Measurements from ENCODE around the gene KCTD2.

The KCTD2 gene

GRCh38 chr17:75102385-75102821 is 55.4 kb downstream of the KCTD2 start:
- no peak for TF ChIP-seq CTCF (IDR thresholded peaks at IDR 0.05; ENCODE audit: low read depth, low read length)
- DNase-seq: no peak
- Histone ChIP-seq H3K4me1 (no peaks in the 10 kb centered on the region), H3K36me3 (no peaks in the 10 kb centered on the region), H3K9me3 (no peaks in the 10 kb centered on the region), H3K27me3 (no peaks in the 10 kb centered on the region), H3K4me3 (ENCODE audit: low read depth, low read length) (no peak overlapping the region)

DNA sequence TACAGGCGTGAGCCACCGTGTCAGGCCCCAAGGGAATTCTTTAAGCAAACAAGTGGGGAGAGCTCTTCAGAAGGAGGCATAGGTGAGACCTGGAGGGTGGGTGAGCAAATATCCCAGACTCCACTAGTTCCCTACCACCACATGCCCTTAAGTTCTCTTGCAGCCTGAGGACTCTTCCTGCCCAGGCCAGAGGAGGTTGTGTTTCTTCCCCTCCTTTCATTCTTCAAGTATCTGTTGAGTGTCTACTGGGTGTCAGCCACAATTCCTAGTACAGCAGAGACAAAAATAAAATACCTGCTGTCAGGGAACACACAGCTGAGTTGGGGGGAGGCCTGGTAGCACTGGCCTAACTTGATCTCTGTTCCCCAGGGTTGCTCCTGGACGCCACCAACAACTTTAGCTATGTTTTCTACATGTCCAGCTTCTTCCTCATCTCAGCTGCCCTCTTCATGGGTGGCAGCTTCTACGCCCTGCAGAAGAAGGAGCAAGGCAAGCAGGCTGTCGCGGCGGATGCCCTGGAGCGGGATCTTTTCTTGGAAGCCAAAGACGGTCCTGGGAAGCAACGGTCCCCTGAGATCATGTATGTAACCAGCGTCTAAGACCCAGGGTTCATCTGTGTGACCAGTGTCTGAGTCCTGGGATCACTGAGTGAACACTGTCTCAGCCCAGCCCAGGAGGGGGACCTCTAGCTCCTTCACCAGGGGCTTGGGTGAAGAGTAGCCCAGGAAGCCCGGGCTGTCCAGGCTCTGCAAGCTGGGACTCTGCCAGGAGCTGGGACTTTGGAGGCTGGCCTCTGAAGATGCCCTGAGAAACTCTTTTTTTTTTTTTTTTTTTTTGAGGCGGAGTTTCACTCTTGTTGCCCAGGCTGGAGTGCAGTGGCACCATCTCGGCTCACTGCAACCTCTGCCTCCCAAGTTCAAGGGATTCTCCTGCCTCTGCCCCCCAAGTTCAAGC is 56.9 kb downstream of the KCTD2 start:
- Histone ChIP-seq H3K4me1 (no peaks in the 10 kb centered on the region), H3K27me3 (no peaks in the 10 kb centered on the region), H3K36me3 (no peaks in the 10 kb centered on the region), H3K4me3 (ENCODE audit: low read depth, low read length) (no peak overlapping the region), H3K9me3 (no peaks in the 10 kb centered on the region)
- no peak for DNase-seq
- no peak for TF ChIP-seq CTCF (IDR thresholded peaks at IDR 0.05; ENCODE audit: low read depth, low read length)

DNA sequence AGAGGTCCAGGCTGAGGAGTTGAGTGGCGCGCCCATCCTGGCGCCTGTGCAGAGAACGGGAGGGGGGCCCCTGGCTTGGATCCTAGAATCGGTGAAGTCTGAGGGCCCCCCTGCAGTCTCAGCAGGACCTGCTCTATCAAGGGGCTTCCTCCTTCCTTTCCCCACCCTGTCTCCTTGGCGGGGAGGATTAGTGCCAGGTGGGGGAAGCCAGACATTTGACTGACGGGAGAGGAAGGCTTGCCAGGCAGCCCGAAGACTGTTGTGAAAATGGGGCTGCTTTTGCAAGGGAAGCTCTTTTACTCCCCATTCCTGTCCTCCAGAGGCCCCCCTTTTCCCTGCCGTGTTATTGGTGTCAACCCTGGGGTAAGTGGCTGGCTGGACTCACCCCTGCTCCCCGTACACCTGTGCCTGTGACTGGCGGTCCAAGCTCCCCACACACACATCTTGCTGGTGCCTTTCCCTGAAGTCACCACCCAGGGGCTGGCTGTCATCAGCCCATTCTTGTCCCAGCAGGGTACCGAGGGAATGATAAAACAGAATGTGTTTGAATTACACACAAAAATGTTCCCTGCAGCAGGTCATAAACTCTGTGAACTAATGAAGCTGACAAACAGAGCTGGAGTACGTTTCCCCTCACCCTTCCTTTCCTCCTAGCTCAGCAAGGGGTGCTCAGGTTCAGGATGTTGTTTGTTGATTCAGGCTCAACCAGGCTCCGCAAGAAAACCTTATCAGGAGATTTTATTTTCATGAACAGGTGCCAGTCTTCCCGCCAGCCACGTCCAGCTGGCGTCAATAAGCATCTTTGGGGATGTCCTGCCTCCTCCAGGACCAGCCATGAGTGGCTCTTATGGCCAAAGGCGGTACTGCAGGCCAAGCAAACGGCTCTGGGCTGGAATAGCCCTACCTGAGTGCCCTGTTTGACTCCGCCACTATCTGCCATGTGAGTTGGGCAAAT is 58.4 kb downstream of the KCTD2 start:
- Histone ChIP-seq H3K4me1 (no peaks in the 10 kb centered on the region), H3K4me3 (ENCODE audit: low read depth, low read length) (no peak overlapping the region), H3K27me3 (no peaks in the 10 kb centered on the region), H3K9me3 (no peaks in the 10 kb centered on the region), H3K36me3 (no peaks in the 10 kb centered on the region)
- peak; percentile 80 for TF ChIP-seq CTCF (IDR thresholded peaks at IDR 0.05; ENCODE audit: low read depth, low read length)
- peak; percentile 76 for DNase-seq

- TF ChIP-seq CTCF (IDR thresholded peaks at IDR 0.05; ENCODE audit: low read depth, low read length): no peak
- H3K4me3 ChIP-seq (ENCODE audit: low read depth, low read length): no peak overlapping the region
- H3K9me3 ChIP-seq: no peaks in the 10 kb centered on the region
- H3K4me1 ChIP-seq: no peaks in the 10 kb centered on the region
- H3K27me3 ChIP-seq: no peaks in the 10 kb centered on the region
- no peak for DNase-seq
- H3K36me3 ChIP-seq: no peaks in the 10 kb centered on the region
Observed at GRCh38 chr17:75108193-75108592, 61.2 kb downstream of the KCTD2 start.

- no peaks in the 10 kb centered on the region for H3K36me3 ChIP-seq
- H3K4me3 ChIP-seq (ENCODE audit: low read depth, low read length): peak overlapping the region; percentile 87
- H3K27me3 ChIP-seq: no peaks in the 10 kb centered on the region
- TF ChIP-seq CTCF (IDR thresholded peaks at IDR 0.05; ENCODE audit: low read depth, low read length): no peak
- no peaks in the 10 kb centered on the region for H3K4me1 ChIP-seq
- DNase-seq: no peak
- H3K9me3 ChIP-seq: no peaks in the 10 kb centered on the region
Observed at GRCh38 chr17:75109046-75109406, 62.0 kb downstream of the KCTD2 start.

Data from BE2C (cell line).